Effector memory CD4-positive, alpha-beta T cell (primary cell): ENCODE data around the gene USP35.

Experiments used
- DNase-seq, 3 donors: peaks; one replicate each; pipeline ENCODE4 v3.0.0-alpha.2; 2020
- H3K27ac ChIP-seq: 2 replicates; pipeline ENCODE4 v1.7.0; 2013; ENCODE audit warnings: mild to moderate bottlenecking, low read length, moderate library complexity; ENCODE audit not compliant: insufficient read depth, poor library complexity, severe bottlenecking
- H3K27me3 ChIP-seq: replicated peaks from 2 replicates; pipeline ENCODE4 v1.7.0; 2013; ENCODE audit warnings: mild to moderate bottlenecking, low read length; ENCODE audit not compliant: insufficient read depth, control insufficient read depth, poor library complexity, severe bottlenecking
- H3K36me3 ChIP-seq: 2 replicates; pipeline ENCODE4 v1.7.0; 2013; ENCODE audit warnings: mild to moderate bottlenecking, low read length, moderate library complexity; ENCODE audit not compliant: control insufficient read depth, insufficient read depth
- H3K4me1 ChIP-seq: 2 replicates; pipeline ENCODE4 v1.7.0; 2013; ENCODE audit warnings: low read length, mild to moderate bottlenecking; ENCODE audit not compliant: control insufficient read depth, insufficient read depth, poor library complexity, severe bottlenecking
- H3K4me3 ChIP-seq: 2 replicates; pipeline ENCODE4 v1.7.0; 2013; ENCODE audit warnings: low read length, low read depth, mild to moderate bottlenecking; ENCODE audit not compliant: insufficient read depth, poor library complexity, severe bottlenecking
- H3K9me3 ChIP-seq: 2 replicates; pipeline ENCODE4 v1.7.0; 2013; ENCODE audit warnings: mild to moderate bottlenecking, low read length, moderate library complexity; ENCODE audit not compliant: control insufficient read depth

The USP35 gene

GRCh38 chr11:78187366-78188285 lies 1.1 kb upstream of the USP35 start:
- no peaks in the 10 kb centered on the region for H3K27me3 ChIP-seq
- no peaks in the 10 kb centered on the region for H3K9me3 ChIP-seq
- H3K4me3 ChIP-seq: peak overlapping the region; percentile 94
- H3K36me3 ChIP-seq: no peaks in the 10 kb centered on the region
- DNase-seq: peak in 2 of 3 donors; percentile 48 to 67
- peaks cover 20% of the 10 kb centered on the region for H3K4me1 ChIP-seq
- peak overlapping the region; percentile 74 for H3K27ac ChIP-seq

- H3K4me3 ChIP-seq: peak overlapping the region; percentile 94
- H3K27me3 ChIP-seq: no peaks in the 10 kb centered on the region
- H3K36me3 ChIP-seq: no peaks in the 10 kb centered on the region
- no peak for DNase-seq
- H3K27ac ChIP-seq: peak overlapping the region; percentile 74
- peaks cover 20% of the 10 kb centered on the region for H3K4me1 ChIP-seq
- H3K9me3 ChIP-seq: no peaks in the 10 kb centered on the region
Observed at GRCh38 chr11:78189174-78189724, 530 bp downstream of the USP35 start.

GRCh38 chr11:78189851-78190250 lies 1.1 kb downstream of the USP35 start:
- no peak for DNase-seq
- H3K27ac ChIP-seq: no peak overlapping the region
- no peak overlapping the region for H3K4me3 ChIP-seq
- H3K4me1 ChIP-seq: peaks cover 20% of the 10 kb centered on the region
- H3K9me3 ChIP-seq: no peaks in the 10 kb centered on the region
- no peaks in the 10 kb centered on the region for H3K36me3 ChIP-seq
- H3K27me3 ChIP-seq: no peaks in the 10 kb centered on the region

- H3K27me3 ChIP-seq: no peaks in the 10 kb centered on the region
- no peaks in the 10 kb centered on the region for H3K36me3 ChIP-seq
- no peak for DNase-seq
- H3K27ac ChIP-seq: no peak overlapping the region
- H3K4me1 ChIP-seq: peaks cover 20% of the 10 kb centered on the region
- H3K9me3 ChIP-seq: no peaks in the 10 kb centered on the region
- H3K4me3 ChIP-seq: no peak overlapping the region
Observed at GRCh38 chr11:78190374-78190773, 1.7 kb downstream of the USP35 start.

GRCh38 chr11:78190871-78191538 lies 2.3 kb downstream of the USP35 start:
- Histone ChIP-seq H3K36me3 (no peaks in the 10 kb centered on the region), H3K4me3 (no peak overlapping the region), H3K9me3 (no peaks in the 10 kb centered on the region), H3K27ac (no peak overlapping the region), H3K4me1 (peaks cover 20% of the 10 kb centered on the region), H3K27me3 (no peaks in the 10 kb centered on the region)
- DNase-seq: no peak

- Histone ChIP-seq H3K36me3 (no peaks in the 10 kb centered on the region), H3K9me3 (no peaks in the 10 kb centered on the region), H3K4me1 (peaks cover 20% of the 10 kb centered on the region), H3K27ac (no peak overlapping the region), H3K27me3 (no peaks in the 10 kb centered on the region), H3K4me3 (no peak overlapping the region)
- DNase-seq: no peak
Observed at GRCh38 chr11:78192223-78192719, 3.6 kb downstream of the USP35 start.

- no peak for DNase-seq
- no peaks in the 10 kb centered on the region for H3K36me3 ChIP-seq
- H3K4me3 ChIP-seq: no peak overlapping the region
- no peaks in the 10 kb centered on the region for H3K9me3 ChIP-seq
- H3K27ac ChIP-seq: no peak overlapping the region
- peaks cover 14% of the 10 kb centered on the region for H3K4me1 ChIP-seq
- no peaks in the 10 kb centered on the region for H3K27me3 ChIP-seq
Observed at GRCh38 chr11:78192911-78193351, 4.2 kb downstream of the USP35 start.

GRCh38 chr11:78193806-78194205 lies 5.1 kb downstream of the USP35 start:
- H3K27me3 ChIP-seq: no peaks in the 10 kb centered on the region
- no peaks in the 10 kb centered on the region for H3K9me3 ChIP-seq
- no peak for DNase-seq
- no peaks in the 10 kb centered on the region for H3K36me3 ChIP-seq
- H3K27ac ChIP-seq: no peak overlapping the region
- peaks cover 13% of the 10 kb centered on the region for H3K4me1 ChIP-seq
- H3K4me3 ChIP-seq: no peak overlapping the region

- H3K27me3 ChIP-seq: no peaks in the 10 kb centered on the region
- H3K4me1 ChIP-seq: peaks cover 6% of the 10 kb centered on the region
- H3K27ac ChIP-seq: no peak overlapping the region
- no peak for DNase-seq
- no peak overlapping the region for H3K4me3 ChIP-seq
- H3K36me3 ChIP-seq: no peaks in the 10 kb centered on the region
- no peaks in the 10 kb centered on the region for H3K9me3 ChIP-seq
Observed at GRCh38 chr11:78194490-78194889, 5.8 kb downstream of the USP35 start.
